ENCODE data around the gene TTC28.
"Not testable (repeated sequence)": the region's sequence is repeated elsewhere in the genome, so short reads cannot be mapped to it uniquely, and the experiment has no call there.

Gene TTC28

GRCh38 chr22:28172892-28173670 is 506.6 kb downstream of the TTC28 start:
- no peak for DNase-seq

- no peak for DNase-seq
These were observed 507.9 kb downstream of the TTC28 start for GRCh38 chr22:28171712-28172111.

DNA sequence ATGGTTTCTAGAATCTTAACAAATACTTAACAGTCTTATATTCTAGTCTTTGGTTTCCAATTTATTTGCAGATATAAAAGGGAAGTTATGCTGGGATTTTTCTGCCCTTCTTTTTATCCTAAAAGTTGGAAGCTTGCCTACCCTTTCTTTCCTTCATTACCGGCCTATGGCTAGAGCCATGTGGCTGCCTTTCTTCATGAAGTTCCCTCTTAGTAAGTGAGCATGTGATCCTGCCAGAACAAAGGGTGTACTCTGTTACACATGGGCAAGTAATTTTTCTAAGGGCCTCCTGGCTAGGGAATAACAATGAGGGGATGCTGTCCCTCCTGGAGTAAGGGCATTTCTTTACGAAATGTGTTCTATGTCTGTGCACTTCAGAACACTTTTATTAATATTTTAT is 508.5 kb downstream of the TTC28 start:
- DNase-seq: no peak

- DNase-seq: not testable (repeated sequence)
These were observed 510.3 kb downstream of the TTC28 start for GRCh38 chr22:28169314-28169713.

- no peak for DNase-seq
These were observed 523.8 kb downstream of the TTC28 start for GRCh38 chr22:28155808-28156207.

- no peak for DNase-seq
These were observed 524.8 kb downstream of the TTC28 start for GRCh38 chr22:28154861-28155260.

DNA sequence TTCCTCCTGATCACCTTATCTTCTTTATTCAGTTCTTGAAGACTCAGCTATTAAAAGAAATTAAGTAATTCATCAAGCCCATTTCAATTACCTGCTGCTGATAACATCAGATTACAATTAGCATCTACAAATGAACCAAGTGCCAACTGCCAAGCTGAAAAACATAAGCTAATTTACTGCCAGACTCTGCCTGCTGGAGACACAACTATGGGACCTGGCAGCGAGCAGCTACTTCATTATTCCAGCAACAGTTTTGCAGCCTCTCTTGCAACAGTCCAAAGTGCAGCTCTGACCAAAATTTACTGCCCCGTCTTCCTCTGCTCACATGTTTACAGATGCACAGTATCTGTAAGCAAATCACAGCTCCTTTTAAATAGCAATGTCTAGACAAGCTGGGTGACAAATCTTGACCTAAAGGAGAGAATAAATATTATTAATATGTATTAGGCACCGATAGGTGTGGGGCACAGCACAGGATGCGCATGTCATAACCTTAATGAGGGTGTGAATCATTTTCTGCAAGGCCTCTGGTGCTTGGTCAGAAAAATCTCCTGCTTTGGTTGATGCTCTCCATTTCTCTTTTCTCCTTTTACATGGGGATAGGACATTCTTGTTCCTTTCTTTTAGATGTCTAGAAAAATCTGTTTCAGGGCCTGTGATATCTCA is 528.4 kb downstream of the TTC28 start:
- no peak for DNase-seq

GRCh38 chr22:28148816-28149465 is 530.7 kb downstream of the TTC28 start:
- DNase-seq: no peak

- DNase-seq: no peak
These were observed 532.2 kb downstream of the TTC28 start for GRCh38 chr22:28147401-28147800.

GRCh38 chr22:28146401-28147314 is 533.0 kb downstream of the TTC28 start:
- DNase-seq: no peak

- DNase-seq: no peak
These were observed 535.5 kb downstream of the TTC28 start for GRCh38 chr22:28143961-28144745.

DNA sequence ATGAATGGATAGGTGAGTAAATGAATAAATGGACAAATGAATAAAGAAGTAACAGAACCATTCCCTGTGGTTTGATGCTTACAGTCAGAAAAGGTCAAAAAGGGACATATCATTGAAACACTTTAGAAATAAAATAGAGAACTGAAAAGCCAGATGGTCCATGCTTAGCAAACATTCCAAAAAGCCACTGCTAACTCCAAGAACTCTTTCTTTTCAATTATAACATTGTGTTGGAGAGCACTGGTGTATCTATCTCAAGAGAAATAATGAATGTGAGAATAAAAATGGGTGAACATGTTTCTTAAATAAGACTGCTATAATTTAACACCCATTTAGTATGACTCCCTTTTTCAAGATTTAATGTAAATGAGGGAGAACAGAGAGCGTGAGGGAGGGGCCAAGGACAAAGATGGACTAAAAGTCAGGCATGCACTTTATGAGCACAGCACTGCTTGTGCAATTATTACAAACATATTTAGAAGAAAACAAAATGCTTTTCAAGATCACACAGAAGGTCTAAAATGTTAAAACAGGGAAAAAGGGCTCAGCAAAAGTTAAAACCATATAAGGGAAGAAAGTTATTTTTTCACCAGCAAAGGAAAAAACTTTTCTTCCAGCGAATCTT is 536.3 kb downstream of the TTC28 start:
- DNase-seq: no peak

- DNase-seq: no peak
These were observed 537.2 kb downstream of the TTC28 start for GRCh38 chr22:28142361-28142961.

GRCh38 chr22:28141614-28142013 is 538.0 kb downstream of the TTC28 start:
- DNase-seq: no peak

DNA sequence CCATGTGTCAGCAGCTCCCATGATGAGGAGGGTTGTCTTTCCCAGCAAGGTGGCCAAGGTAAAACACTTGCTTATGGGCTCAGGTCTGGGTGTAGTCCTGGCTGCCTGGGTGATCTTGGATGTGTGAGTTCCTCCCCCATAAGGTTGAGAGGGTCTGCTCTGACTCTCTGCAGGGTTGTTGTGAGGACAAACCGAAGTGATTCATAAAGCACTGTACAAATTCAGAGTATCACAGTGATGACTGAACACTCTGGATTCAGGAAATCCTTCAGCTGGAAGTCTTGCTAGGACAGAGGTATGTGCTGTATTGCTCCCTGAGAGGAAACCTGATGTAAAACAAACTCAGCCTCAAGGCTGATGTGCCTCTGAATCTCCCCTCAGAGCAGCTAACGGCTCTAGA is 539.7 kb downstream of the TTC28 start:
- DNase-seq: no peak

GRCh38 chr22:28139516-28139915 is 540.1 kb downstream of the TTC28 start:
- no peak for DNase-seq

- no peak for DNase-seq
These were observed 542.6 kb downstream of the TTC28 start for GRCh38 chr22:28137036-28137435.

GRCh38 chr22:28132466-28132865 is 547.2 kb downstream of the TTC28 start:
- DNase-seq: no peak

DNA sequence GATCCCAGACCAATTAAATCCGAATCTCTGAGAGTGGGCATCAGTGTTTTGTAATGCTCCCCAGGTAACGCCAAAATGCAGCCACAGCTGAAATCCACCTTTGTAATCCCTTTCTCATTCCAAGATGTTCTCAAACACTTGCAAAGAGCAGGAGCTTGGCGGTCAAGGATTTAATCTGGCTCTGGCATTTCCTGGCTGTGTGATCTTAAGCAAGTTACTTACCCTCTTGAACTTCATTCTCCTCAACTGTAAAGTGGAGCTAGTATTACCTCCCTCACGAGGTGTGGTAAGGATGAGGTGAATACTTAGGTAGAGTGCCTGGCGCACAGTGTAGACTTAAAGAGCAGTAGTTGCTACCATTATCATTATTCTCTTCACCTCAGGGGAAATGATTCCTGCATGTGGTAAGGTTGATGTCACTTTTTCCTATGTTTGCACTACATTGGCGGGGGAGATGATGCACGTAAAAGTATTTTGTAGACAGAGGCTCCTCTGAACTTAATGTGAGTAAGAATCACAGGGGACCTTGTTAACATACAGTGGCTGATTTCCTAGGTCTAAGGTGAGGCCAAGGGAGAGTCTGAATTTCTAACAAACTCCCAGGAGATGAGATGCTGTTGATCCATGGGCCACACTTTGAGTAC is 550.2 kb downstream of the TTC28 start:
- DNase-seq: no peak

GRCh38 chr22:28128827-28129226 is 550.8 kb downstream of the TTC28 start:
- DNase-seq: no peak

GRCh38 chr22:28125799-28126198 is 553.8 kb downstream of the TTC28 start:
- DNase-seq: no peak
